Gastroesophageal sphincter (tissue), 4 donors: ENCODE results near the gene NUPR2. TPM values are rescaled to one million over a fixed set of nuclear protein-coding genes. Genes with fewer than 3 reads are reported as not detected.
"Not testable (repeated sequence)": the region's sequence is repeated elsewhere in the genome, so short reads cannot be mapped to it uniquely, and the experiment has no call there.

Experiments used
- ATAC-seq: fragments of 150-250 bp; one replicate; pipeline ENCODE4 v1.9.1; 2016; ENCODE audit warnings: mild to moderate bottlenecking, moderate library complexity
- H3K27ac ChIP-seq, 4 donors: fragments of 200-600 bp; sonication (generic) in 3 of 4; 1 replicate in 3 of 4; 2 replicates in 1 of 4; pipeline ENCODE4 v1.5.1; 2016 to 2019
- H3K27me3 ChIP-seq: fragments of 200-600 bp; sonication (generic); one replicate; pipeline ENCODE4 v1.5.1; 2019
- H3K36me3 ChIP-seq, 2 donors: fragments of 200-600 bp; sonication (generic); one replicate each; pipeline ENCODE4 v1.5.1; 2019; ENCODE audit warnings: control low read depth in 1 of 2
- H3K4me1 ChIP-seq, 3 donors: fragments of 200-600 bp; sonication (generic); 1 replicate in 2 of 3; 2 replicates in 1 of 3; pipeline ENCODE4 v1.5.1; 2016 to 2019; ENCODE audit warnings: control low read depth in 2 of 3
- H3K4me3 ChIP-seq, 2 donors: fragments of 200-600 bp; sonication (generic); one replicate each; pipeline ENCODE4 v1.5.1; 2019; ENCODE audit warnings: mild to moderate bottlenecking in 1 of 2, moderate library complexity in 1 of 2
- H3K9me3 ChIP-seq, 3 donors: fragments of 200-600 bp; sonication (generic); one replicate each; pipeline ENCODE4 v1.5.1; 2017 to 2019; ENCODE audit warnings: control low read depth in 2 of 3
- CTCF ChIP-seq, 4 experiments: fragments of 200-600 bp in 2 of 4; fragments of 450-650 bp in 2 of 4; sonication (generic) in 1 of 4; IDR thresholded peaks; one replicate each; pipeline ENCODE4 v1.5.1; 2017 to 2019; ENCODE audit warnings: antibody characterized with exemption in 4 of 4, mild to moderate bottlenecking in 2 of 4, moderate library complexity in 2 of 4
- EP300 ChIP-seq: sonication (generic); formaldehyde crosslinking; IDR thresholded peaks from one replicate; pipeline ENCODE4 v1.6.1; 2017; ENCODE audit warnings: antibody characterized with exemption, mild to moderate bottlenecking
- POLR2A ChIP-seq, 2 donors: fragments of 450-650 bp; IDR thresholded peaks; one replicate each; pipeline ENCODE4 v1.6.1; 2017; ENCODE audit warnings: antibody characterized with exemption in 2 of 2, mild to moderate bottlenecking in 2 of 2, moderate library complexity in 1 of 2
- POLR2AphosphoS5 ChIP-seq: sonication (generic); formaldehyde crosslinking; IDR thresholded peaks from one replicate; pipeline ENCODE4 v1.6.1; 2017; ENCODE audit warnings: antibody characterized with exemption
- WGBS, 2 donors: methylation state at CpG; one replicate each; pipeline ENCODE4 v1.1.5; 2018; ENCODE audit warnings: low coverage in 1 of 2; 5-methylcytosine and 5-hydroxymethylcytosine counted together
- total RNA-seq, 4 donors: library from RNA; depleted of rRNA; stranded (reverse); fragments of >200 nt; gene quantifications; one replicate each; pipeline ENCODE4 v1.1.0, GENCODE V29; 2016

The NUPR2 gene
- total RNA-seq, 4 donors from 2014 or later = 0.77 TPM; not detected in 3

- no peak overlapping the region for H3K27ac ChIP-seq
- no peaks in the 10 kb centered on the region for H3K9me3 ChIP-seq
- no peak for TF ChIP-seq CTCF (IDR thresholded peaks at IDR 0.05)
- no peak for TF ChIP-seq POLR2A (IDR thresholded peaks at IDR 0.05)
- no peak for TF ChIP-seq POLR2AphosphoS5
- no peak for TF ChIP-seq EP300
- H3K36me3 ChIP-seq = no peaks in the 10 kb centered on the region
- 0% methylated on average over 1 of the region's 6 CpGs; no CpG with 5 or more reads in 1 of the 2 donors for WGBS, 2 donors
- no peaks in the 10 kb centered on the region for H3K27me3 ChIP-seq
- ATAC-seq = no peak
- H3K4me1 ChIP-seq = no peaks in the 10 kb centered on the region
- no peak overlapping the region for H3K4me3 ChIP-seq
Measured at GRCh38 chr7:56124981-56125380, 8.8 kb upstream of the NUPR2 start.

GRCh38 chr7:56121440-56121839 lies 5.2 kb upstream of the NUPR2 start:
- Histone ChIP-seq H3K9me3 (no peaks in the 10 kb centered on the region), H3K4me3 (no peak overlapping the region), H3K27ac (no peak overlapping the region), H3K36me3 (no peaks in the 10 kb centered on the region), H3K27me3 (peaks cover 8% of the 10 kb centered on the region), H3K4me1 (peaks cover 0 to under 1% (median 0%) of the 10 kb centered on the region in 3 donors)
- no peak for TF ChIP-seq POLR2AphosphoS5
- TF ChIP-seq POLR2A (IDR thresholded peaks at IDR 0.05) = no peak
- TF ChIP-seq CTCF (IDR thresholded peaks at IDR 0.05) = no peak
- TF ChIP-seq EP300 = no peak
- no peak for ATAC-seq
- 80 to 82% methylated on average over 5 to 6 of the region's 6 CpGs for WGBS, 2 donors

- H3K9me3 ChIP-seq, H3K36me3 ChIP-seq, H3K27ac ChIP-seq, H3K4me3 ChIP-seq, H3K4me1 ChIP-seq, ATAC-seq: not testable (repeated sequence)
- 77 to 83% methylated on average over 3 of the region's 3 CpGs for WGBS, 2 donors
- H3K27me3 ChIP-seq = peaks cover 24% of the 10 kb centered on the region
Measured at GRCh38 chr7:56112244-56112643, 4.0 kb downstream of the NUPR2 start.

GRCh38 chr7:56110611-56111010 lies 5.6 kb downstream of the NUPR2 start:
- WGBS, 2 donors = 80 to 100% methylated on average over 1 of the region's 1 CpG

GRCh38 chr7:56107954-56108258 lies 8.3 kb downstream of the NUPR2 start:
- TF ChIP-seq CTCF (IDR thresholded peaks at IDR 0.05) = no peak
- TF ChIP-seq EP300 = no peak
- TF ChIP-seq POLR2AphosphoS5 = no peak
- no peak for TF ChIP-seq POLR2A (IDR thresholded peaks at IDR 0.05)
- H3K4me3 ChIP-seq = no peak overlapping the region
- H3K9me3 ChIP-seq = no peaks in the 10 kb centered on the region
- H3K27ac ChIP-seq = no peak overlapping the region
- WGBS, 2 donors = 89 to 100% methylated on average over 1 of the region's 1 CpG
- peaks cover 0 to 32% (median 8%) of the 10 kb centered on the region in 3 donors for H3K4me1 ChIP-seq
- H3K36me3 ChIP-seq = peaks cover 4 to 18% of the 10 kb centered on the region in 2 donors
- no peak for ATAC-seq
- H3K27me3 ChIP-seq = no peaks in the 10 kb centered on the region

More at GRCh38 chr7:56110611-56111010, 5.6 kb downstream of the NUPR2 start:
- Histone ChIP-seq H3K9me3 (no peaks in the 10 kb centered on the region), H3K4me3 (no peak overlapping the region), H3K36me3 (no peaks in the 10 kb centered on the region), H3K27me3 (peaks cover 8% of the 10 kb centered on the region), H3K27ac (no peak overlapping the region), H3K4me1 (peaks cover 0 to 6% (median 0%) of the 10 kb centered on the region in 3 donors)
- ATAC-seq = no peak
- no peak for TF ChIP-seq EP300
- TF ChIP-seq CTCF (IDR thresholded peaks at IDR 0.05) = no peak
- TF ChIP-seq POLR2A (IDR thresholded peaks at IDR 0.05) = no peak
- no peak for TF ChIP-seq POLR2AphosphoS5
